B cell (primary cell): ENCODE measurements around the gene SAFB.

ENCODE experiments used
- CTCF ChIP-seq: fragments of 200-600 bp; IDR thresholded peaks from one replicate; pipeline ENCODE4 v1.8.0; 2022; ENCODE audit warnings: antibody characterized with exemption, mild to moderate bottlenecking
- EZH2 ChIP-seq: IDR thresholded peaks from 2 replicates; pipeline ENCODE4 v1.6.1; 2012; ENCODE audit warnings: borderline replicate concordance, low read depth, mild to moderate bottlenecking, moderate library complexity, low read length; ENCODE audit not compliant: insufficient read depth, poor library complexity, severe bottlenecking

- TF ChIP-seq CTCF (no peak), EZH2 (no peak)
Observed at GRCh38 chr19:5648464-5648863, 25.6 kb downstream of the SAFB start.
